GM12878 (cell line): ENCODE measurements around the gene TOPAZ1. TPM values are rescaled to one million over a fixed set of nuclear protein-coding genes. Genes with fewer than 3 reads are reported as not detected.

ENCODE experiments used
- ATAC-seq: fragments of 200-7000 bp; cut with Tn5 transposase; 3 replicates; pipeline ENCODE4 v1.9.1; 2020; ENCODE audit warnings: mild to moderate bottlenecking, moderate library complexity
- BruUV-seq: library from RNA; stranded (reverse); fragments of 400-500 nt; replicated peaks from 2 replicates; lab custom pipeline; 2021; lab: Mats Ljungman, UMichigan
- CTCF ChIA-PET: fragments of 300-600 bp; sonication (Branson Sonifier 250); formaldehyde crosslinking; extraction: SDS; loops from one replicate; lab custom pipeline; 2021; ENCODE audit warnings: inconsistent platforms; lab: Yijun Ruan, JAX
- POLR2A ChIA-PET: fragments of 350-600 bp; formaldehyde crosslinking; extraction: SDS; loops from one replicate; lab custom pipeline; 2021; ENCODE audit warnings: inconsistent platforms; lab: Charles Lee
- RAD21 ChIA-PET: fragments of 300-600 bp; sonication (Branson Sonifier 250); formaldehyde crosslinking; loops from one replicate; lab custom pipeline; 2023; ENCODE audit warnings: antibody characterized with exemption; ENCODE audit not compliant: unreplicated experiment; lab: Charles Lee
- SMC1A ChIA-PET: fragments of 300-600 bp; sonication (Branson Sonifier 250); formaldehyde crosslinking; loops from one replicate; lab custom pipeline; 2023; ENCODE audit not compliant: unreplicated experiment, uncharacterized antibody; lab: Charles Lee
- DNase-seq: peaks from one replicate; pipeline ENCODE4 v3.0.0-alpha.2; 2011; ENCODE audit warnings: low read depth, low spot score
- FAIRE-seq: peaks from 3 replicates; lab custom pipeline; 2011; peaks lifted over from hg19 to GRCh38; lab: Jason Lieb, UNC
- H2AFZ ChIP-seq: 2 replicates; pipeline ENCODE4 v1.6.0; 2011; ENCODE audit warnings: low read depth, low read length, control low read depth; ENCODE audit not compliant: control insufficient read depth
- H3K27ac ChIP-seq: 2 replicates; pipeline ENCODE4 v1.5.1; 2011; ENCODE audit warnings: control low read depth; ENCODE audit not compliant: control insufficient read depth, insufficient read depth
- H3K27me3 ChIP-seq, 2 experiments: replicated peaks in 1 of 2; 2 replicates each; pipeline versions ENCODE4 v1.6.0 to v1.6.1; 2011; ENCODE audit warnings: low read length in 1 of 2; ENCODE audit not compliant: control insufficient read depth in 2 of 2, insufficient read depth in 2 of 2
- H3K36me3 ChIP-seq, 2 experiments: 2 replicates each; pipeline ENCODE4 v1.5.1; 2011; ENCODE audit warnings: low read length in 1 of 2; ENCODE audit not compliant: control insufficient read depth in 2 of 2, insufficient read depth in 2 of 2
- H3K4me1 ChIP-seq: 2 replicates; pipeline ENCODE4 v1.6.1; 2011; ENCODE audit warnings: mild to moderate bottlenecking, low read length, moderate library complexity, mixed read lengths; ENCODE audit not compliant: control insufficient read depth, insufficient read depth
- H3K4me2 ChIP-seq: 2 replicates; pipeline ENCODE4 v1.6.0; 2011; ENCODE audit warnings: control low read depth; ENCODE audit not compliant: control insufficient read depth, insufficient read depth
- H3K4me3 ChIP-seq: fragments of 200-600 bp; sonication (generic); 2 replicates; pipeline ENCODE4 v1.5.1; 2016
- H3K79me2 ChIP-seq: 2 replicates; pipeline ENCODE4 v1.6.0; 2011; ENCODE audit warnings: low read length; ENCODE audit not compliant: control insufficient read depth, insufficient read depth
- H3K9ac ChIP-seq: 2 replicates; pipeline ENCODE4 v1.8.0; 2011; ENCODE audit warnings: low read length, control low read depth, mixed read lengths; ENCODE audit not compliant: control insufficient read depth, insufficient read depth
- H3K9me3 ChIP-seq: replicated peaks from 3 replicates; pipeline ENCODE4 v1.5.1; 2011; ENCODE audit warnings: mild to moderate bottlenecking, low read length; ENCODE audit not compliant: control insufficient read depth, insufficient read depth
- H4K20me1 ChIP-seq: 2 replicates; pipeline ENCODE4 v1.6.0; 2011; ENCODE audit not compliant: control insufficient read depth, insufficient read depth
- BCL11A ChIP-seq: IDR thresholded peaks from 2 replicates; pipeline ENCODE4 v1.6.1; 2011; ENCODE audit warnings: low read depth, low read length
- ETV6 ChIP-seq, 2 experiments: fragments of 450-650 bp in 1 of 2; IDR thresholded peaks in 1 of 2; conservative IDR thresholded peaks in 1 of 2; 2 replicates each; pipeline ENCODE4 v1.6.1; 2014; ENCODE audit warnings: antibody characterized with exemption in 1 of 2, borderline replicate concordance in 1 of 2, low read depth in 1 of 2, mild to moderate bottlenecking in 1 of 2, moderate library complexity in 1 of 2
- FOS ChIP-seq: IDR thresholded peaks from 3 replicates; pipeline ENCODE4 v1.6.1; 2011; ENCODE audit warnings: borderline replicate concordance; ENCODE audit not compliant: insufficient read length; ENCODE audit errors: extremely low read depth
- HDAC2 ChIP-seq: fragments of 200-600 bp; sonication (generic); IDR thresholded peaks from 2 replicates; pipeline ENCODE4 v1.6.1; 2017
- MTA3 ChIP-seq: IDR thresholded peaks from 2 replicates; pipeline ENCODE4 v1.6.1; 2012; ENCODE audit warnings: low read length, inconsistent platforms, borderline replicate concordance
- MYB ChIP-seq: fragments of 150-350 bp; IDR thresholded peaks from 2 replicates; pipeline ENCODE4 v1.6.1; 2014; ENCODE audit warnings: mild to moderate bottlenecking, low read depth, low read length, borderline replicate concordance
- NFIC ChIP-seq: IDR thresholded peaks from 2 replicates; pipeline ENCODE4 v1.6.1; 2012; ENCODE audit warnings: low read depth, mild to moderate bottlenecking, inconsistent platforms, low read length, moderate library complexity
- RELA ChIP-seq: fragments of 450-650 bp; IDR thresholded peaks from 2 replicates; pipeline ENCODE4 v1.8.0; 2014; ENCODE audit warnings: borderline replicate concordance; ENCODE audit not compliant: partially characterized antibody
- SMAD5 ChIP-seq: IDR thresholded peaks from 2 replicates; pipeline ENCODE4 v1.6.1; 2016; ENCODE audit warnings: antibody characterized with exemption, low read depth
- SRF ChIP-seq, 2 experiments: IDR thresholded peaks; 2 replicates each; pipeline ENCODE4 v1.6.1; 2011; ENCODE audit warnings: low read depth in 2 of 2, low read length in 2 of 2, mild to moderate bottlenecking in 1 of 2, moderate library complexity in 1 of 2
- TBL1XR1 ChIP-seq: IDR thresholded peaks from 2 replicates; pipeline ENCODE4 v1.6.1; 2012; ENCODE audit warnings: low read depth, low read length, improper control_type of control experiment
- WRNIP1 ChIP-seq: IDR thresholded peaks from 2 replicates; pipeline ENCODE4 v1.6.1; 2011; ENCODE audit warnings: low read depth, low read length, improper control_type of control experiment, borderline replicate concordance
- WGBS: methylation state at CpG from one replicate; pipeline ENCODE4 v1.1.6; 2016; ENCODE audit warnings: low lambda C conversion rate; ENCODE audit not compliant: insufficient replicate concordance, insufficient coverage; ENCODE audit errors: missing lambda C conversion rate; 5-methylcytosine and 5-hydroxymethylcytosine counted together
- in situ Hi-C: fragments of 300-500 bp; cut with MboI; formaldehyde crosslinking; loops from 9 replicates; pipeline ENCODE4 v1.14.3; 2018; ENCODE audit warnings: mixed read lengths
- intact Hi-C: fragments of 100-400 bp; cut with micrococcal nuclease; formaldehyde crosslinking; loops from one replicate; pipeline ENCODE4 v1.14.2; 2022; ENCODE audit not compliant: unreplicated experiment
- polyA plus RNA-seq, 11 experiments: library from polyadenylated mRNA; depleted of rRNA in 4 of 11; unstranded in 6 of 11; stranded (reverse) in 5 of 11; fragments of >200 nt; fragmentation: Nextera tagmentation in 4 of 11; fragmentation: Illumina TruSeq in 1 of 11; extraction: Ambion mirVana in 4 of 11; extraction: Trizol in 1 of 11; gene quantifications; 1 replicate in 1 of 11; 2 replicates in 10 of 11; pipeline versions ENCODE4 v1.2.1 to v1.2.3, GENCODE V29; 2011 to 2016; ENCODE audit warnings: inconsistent platforms in 2 of 11, missing spikeins in 2 of 11, low read depth in 1 of 11
- total RNA-seq, 4 experiments: library from RNA; depleted of rRNA in 3 of 4; stranded (reverse); fragments of >200 nt in 3 of 4; fragmentation: Illumina TruSeq in 1 of 4; extraction: Trizol in 1 of 4; gene quantifications; 2 replicates each; pipeline versions ENCODE4 v1.2.1 to v1.2.3, GENCODE V29; 2013 to 2021
- TF ChIP-seq, protein P1 (sequence below): fragments of 450-650 bp; conservative IDR thresholded peaks from 2 replicates; pipeline ENCODE4 v1.6.1; 2017; ENCODE audit warnings: mild to moderate bottlenecking, moderate library complexity
- TF ChIP-seq, protein P2 (sequence below): IDR thresholded peaks from 2 replicates; pipeline ENCODE4 v1.6.1; 2012; ENCODE audit warnings: low read depth, low read length, improper control_type of control experiment
- TF ChIP-seq, protein P3 (sequence below): fragments of 150-350 bp; IDR thresholded peaks from 2 replicates; pipeline ENCODE4 v1.6.1; 2014; ENCODE audit warnings: mild to moderate bottlenecking, low read depth, low read length
- TF ChIP-seq, protein P4 (sequence below): IDR thresholded peaks from 2 replicates; pipeline ENCODE4 v1.6.1; 2011; ENCODE audit warnings: borderline replicate concordance, low read depth, mild to moderate bottlenecking, moderate library complexity, mixed read lengths, low read length; ENCODE audit not compliant: insufficient read depth; ENCODE audit errors: extremely low read length
- TF ChIP-seq, protein P5 (sequence below): fragments of 450-650 bp; IDR thresholded peaks from 2 replicates; pipeline ENCODE4 v1.6.1; 2016; ENCODE audit warnings: mild to moderate bottlenecking

TOPAZ1 gene
- total and polyA plus RNA-seq, 10 of the 15 experiments (the other 5 are each of a cell fraction or from before 2014, with no cell fraction given): 0.02 TPM; not detected in 9

DNA sequence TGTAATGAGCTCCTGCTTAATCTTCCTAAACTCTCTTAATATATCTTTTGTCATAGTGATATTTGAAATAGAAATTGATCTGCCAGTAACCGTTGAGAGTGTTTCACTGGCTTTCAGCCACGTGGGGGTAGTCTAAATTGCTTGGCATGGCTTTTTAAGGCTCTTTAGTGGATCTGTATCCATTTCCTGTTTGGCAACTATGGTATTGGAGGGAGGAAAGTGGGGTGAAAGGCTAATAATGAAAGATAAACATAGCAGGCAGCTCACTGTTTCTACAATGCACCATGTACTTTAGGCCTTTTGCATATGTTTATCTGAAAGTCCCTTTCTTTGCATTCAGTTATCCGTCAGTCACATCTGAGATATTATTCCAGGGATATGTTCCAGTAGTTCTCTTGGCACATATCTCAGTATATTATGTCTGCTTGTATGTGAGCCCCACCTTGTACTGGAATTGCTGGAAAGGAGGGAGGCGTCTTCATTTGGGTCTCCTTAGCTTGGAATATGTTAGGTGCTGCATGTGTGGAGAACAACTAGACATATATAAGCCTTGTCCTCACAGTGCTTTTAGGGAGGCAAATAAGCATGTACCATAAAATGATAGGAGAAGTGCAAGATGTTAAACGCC lies 10.8 kb downstream of the TOPAZ1 start:
- Histone ChIP-seq H3K4me1 (no peaks in the 10 kb centered on the region), H3K4me3 (no peak overlapping the region), H3K27me3 (no peaks in the 10 kb centered on the region; a peak in 1 of 4 replicates), H3K9ac (no peak overlapping the region), H3K27ac (no peak overlapping the region), H3K4me2 (no peak overlapping the region), H3K36me3 (no peaks in the 10 kb centered on the region), H3K79me2 (no peaks in the 10 kb centered on the region), H3K9me3 (no peaks in the 10 kb centered on the region; the same call in 2 of the 3 replicates), H2AFZ (no peak overlapping the region), H4K20me1 (no peaks in the 10 kb centered on the region)
- POLR2A ChIA-PET: no interaction called here
- WGBS: 17% methylated on average over 5 of the region's 5 CpGs
- CTCF ChIA-PET: interaction anchor here (0.6 to 1.3 kb wide), 4 partner anchors 12 to 997 kb away, joined by 3 to 4 read pairs (median 3); no protein-coding TSS in a partner anchor
- RAD21 ChIA-PET: no interaction called here
- no TSS peak for BruUV-seq
- DNase-seq (no peak), ATAC-seq (no peak), FAIRE-seq (no peak)
- TF ChIP-seq, protein P1, sequence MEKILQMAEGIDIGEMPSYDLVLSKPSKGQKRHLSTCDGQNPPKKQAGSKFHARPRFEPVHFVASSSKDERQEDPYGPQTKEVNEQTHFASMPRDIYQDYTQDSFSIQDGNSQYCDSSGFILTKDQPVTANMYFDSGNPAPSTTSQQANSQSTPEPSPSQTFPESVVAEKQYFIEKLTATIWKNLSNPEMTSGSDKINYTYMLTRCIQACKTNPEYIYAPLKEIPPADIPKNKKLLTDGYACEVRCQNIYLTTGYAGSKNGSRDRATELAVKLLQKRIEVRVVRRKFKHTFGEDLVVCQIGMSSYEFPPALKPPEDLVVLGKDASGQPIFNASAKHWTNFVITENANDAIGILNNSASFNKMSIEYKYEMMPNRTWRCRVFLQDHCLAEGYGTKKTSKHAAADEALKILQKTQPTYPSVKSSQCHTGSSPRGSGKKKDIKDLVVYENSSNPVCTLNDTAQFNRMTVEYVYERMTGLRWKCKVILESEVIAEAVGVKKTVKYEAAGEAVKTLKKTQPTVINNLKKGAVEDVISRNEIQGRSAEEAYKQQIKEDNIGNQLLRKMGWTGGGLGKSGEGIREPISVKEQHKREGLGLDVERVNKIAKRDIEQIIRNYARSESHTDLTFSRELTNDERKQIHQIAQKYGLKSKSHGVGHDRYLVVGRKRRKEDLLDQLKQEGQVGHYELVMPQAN: no peak
- TF ChIP-seq, protein P2, sequence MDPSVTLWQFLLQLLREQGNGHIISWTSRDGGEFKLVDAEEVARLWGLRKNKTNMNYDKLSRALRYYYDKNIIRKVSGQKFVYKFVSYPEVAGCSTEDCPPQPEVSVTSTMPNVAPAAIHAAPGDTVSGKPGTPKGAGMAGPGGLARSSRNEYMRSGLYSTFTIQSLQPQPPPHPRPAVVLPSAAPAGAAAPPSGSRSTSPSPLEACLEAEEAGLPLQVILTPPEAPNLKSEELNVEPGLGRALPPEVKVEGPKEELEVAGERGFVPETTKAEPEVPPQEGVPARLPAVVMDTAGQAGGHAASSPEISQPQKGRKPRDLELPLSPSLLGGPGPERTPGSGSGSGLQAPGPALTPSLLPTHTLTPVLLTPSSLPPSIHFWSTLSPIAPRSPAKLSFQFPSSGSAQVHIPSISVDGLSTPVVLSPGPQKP: no peak
- TF ChIP-seq, protein P3, sequence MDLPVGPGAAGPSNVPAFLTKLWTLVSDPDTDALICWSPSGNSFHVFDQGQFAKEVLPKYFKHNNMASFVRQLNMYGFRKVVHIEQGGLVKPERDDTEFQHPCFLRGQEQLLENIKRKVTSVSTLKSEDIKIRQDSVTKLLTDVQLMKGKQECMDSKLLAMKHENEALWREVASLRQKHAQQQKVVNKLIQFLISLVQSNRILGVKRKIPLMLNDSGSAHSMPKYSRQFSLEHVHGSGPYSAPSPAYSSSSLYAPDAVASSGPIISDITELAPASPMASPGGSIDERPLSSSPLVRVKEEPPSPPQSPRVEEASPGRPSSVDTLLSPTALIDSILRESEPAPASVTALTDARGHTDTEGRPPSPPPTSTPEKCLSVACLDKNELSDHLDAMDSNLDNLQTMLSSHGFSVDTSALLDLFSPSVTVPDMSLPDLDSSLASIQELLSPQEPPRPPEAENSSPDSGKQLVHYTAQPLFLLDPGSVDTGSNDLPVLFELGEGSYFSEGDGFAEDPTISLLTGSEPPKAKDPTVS: no peak
- no peak for TF ChIP-seq NFIC
- no peak for TF ChIP-seq FOS
- no peak for TF ChIP-seq ETV6 (conservative IDR thresholded peaks at IDR 0.05 in 1 of 2, IDR thresholded peaks at IDR 0.05 in 1 of 2; ENCODE audit: borderline replicate concordance in 1 of 2, low read depth in 1 of 2)
- TF ChIP-seq SRF (IDR thresholded peaks at IDR 0.05; ENCODE audit: low read depth in 2 of 2, low read length in 2 of 2): no peak
- no peak for TF ChIP-seq TBL1XR1
- TF ChIP-seq, protein P4, sequence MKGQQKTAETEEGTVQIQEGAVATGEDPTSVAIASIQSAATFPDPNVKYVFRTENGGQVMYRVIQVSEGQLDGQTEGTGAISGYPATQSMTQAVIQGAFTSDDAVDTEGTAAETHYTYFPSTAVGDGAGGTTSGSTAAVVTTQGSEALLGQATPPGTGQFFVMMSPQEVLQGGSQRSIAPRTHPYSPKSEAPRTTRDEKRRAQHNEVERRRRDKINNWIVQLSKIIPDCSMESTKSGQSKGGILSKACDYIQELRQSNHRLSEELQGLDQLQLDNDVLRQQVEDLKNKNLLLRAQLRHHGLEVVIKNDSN: no peak
- no peak for TF ChIP-seq MTA3
- TF ChIP-seq SMAD5: no peak
- no peak for TF ChIP-seq HDAC2
- no peak for TF ChIP-seq BCL11A
- TF ChIP-seq MYB: no peak
- no peak for TF ChIP-seq WRNIP1
- TF ChIP-seq, protein P5, sequence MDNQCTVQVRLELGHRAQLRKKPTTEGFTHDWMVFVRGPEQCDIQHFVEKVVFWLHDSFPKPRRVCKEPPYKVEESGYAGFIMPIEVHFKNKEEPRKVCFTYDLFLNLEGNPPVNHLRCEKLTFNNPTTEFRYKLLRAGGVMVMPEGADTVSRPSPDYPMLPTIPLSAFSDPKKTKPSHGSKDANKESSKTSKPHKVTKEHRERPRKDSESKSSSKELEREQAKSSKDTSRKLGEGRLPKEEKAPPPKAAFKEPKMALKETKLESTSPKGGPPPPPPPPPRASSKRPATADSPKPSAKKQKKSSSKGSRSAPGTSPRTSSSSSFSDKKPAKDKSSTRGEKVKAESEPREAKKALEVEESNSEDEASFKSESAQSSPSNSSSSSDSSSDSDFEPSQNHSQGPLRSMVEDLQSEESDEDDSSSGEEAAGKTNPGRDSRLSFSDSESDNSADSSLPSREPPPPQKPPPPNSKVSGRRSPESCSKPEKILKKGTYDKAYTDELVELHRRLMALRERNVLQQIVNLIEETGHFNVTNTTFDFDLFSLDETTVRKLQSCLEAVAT: no peak
- no peak for TF ChIP-seq RELA
- in situ Hi-C loops (no loop called here), intact Hi-C loops (no loop called here)
- SMC1A ChIA-PET: no interaction called here
